Ureter (tissue), 1 donor: Measurements from ENCODE around the gene DOK3. TPM values are rescaled to one million over a fixed set of nuclear protein-coding genes. Genes with fewer than 3 reads are reported as not detected.

ENCODE experiments used
- DNase-seq: peaks from one replicate; pipeline ENCODE4 v3.0.0-alpha.2; 2020; ENCODE audit warnings: low spot score
- total RNA-seq: library from RNA; stranded (reverse); gene quantifications from one replicate; pipeline ENCODE4 v1.2.4, GENCODE V29; 2023
- donor health status: DM: yes; HTN: yes; CAD: no.

DOK3 gene
- 7.9 TPM for total RNA-seq

GRCh38 chr5:177509381-177509951, at the start of gene DOK3:
DOK3 (minus strand) TSS chr5:177509826; CDS start chr5:177509540, 286 bp downstream.
- no peak for DNase-seq

GRCh38 chr5:177557796-177558195, 48.2 kb upstream of the DOK3 start:
- no peak for DNase-seq

GRCh38 chr5:177557041-177557647, 47.5 kb upstream of the DOK3 start:
- no peak for DNase-seq

- DNase-seq = no peak
These were observed 46.0 kb upstream of the DOK3 start for GRCh38 chr5:177555665-177556064.

GRCh38 chr5:177555228-177555627, 45.6 kb upstream of the DOK3 start:
- DNase-seq = no peak

GRCh38 chr5:177554474-177555111, 45.0 kb upstream of the DOK3 start, which contains the start of gene FAM193B:
FAM193B (minus strand) TSS chr5:177554563; CDS start chr5:177554458, 105 bp downstream.
- peak; percentile 96 for DNase-seq

- peak; percentile 61 for DNase-seq
These were observed 44.2 kb upstream of the DOK3 start for GRCh38 chr5:177553671-177554429.

- no peak for DNase-seq
These were observed 43.3 kb upstream of the DOK3 start for GRCh38 chr5:177552839-177553455.

- no peak for DNase-seq
These were observed 40.5 kb upstream of the DOK3 start for GRCh38 chr5:177550122-177550521.

GRCh38 chr5:177548495-177548894, 38.9 kb upstream of the DOK3 start:
- DNase-seq = no peak

- DNase-seq = no peak
These were observed 38.1 kb upstream of the DOK3 start for GRCh38 chr5:177547736-177548135.

- peak; percentile 50 for DNase-seq
These were observed 36.7 kb upstream of the DOK3 start for GRCh38 chr5:177546258-177546741.

GRCh38 chr5:177545487-177546257, 36.0 kb upstream of the DOK3 start:
- DNase-seq = peak; percentile 56

- no peak for DNase-seq
These were observed 33.3 kb upstream of the DOK3 start for GRCh38 chr5:177542816-177543465.

GRCh38 chr5:177540438-177540837, 30.8 kb upstream of the DOK3 start:
- no peak for DNase-seq

- no peak for DNase-seq
These were observed 29.8 kb upstream of the DOK3 start for GRCh38 chr5:177539411-177539810.

GRCh38 chr5:177538876-177539275, 29.2 kb upstream of the DOK3 start:
- no peak for DNase-seq

GRCh38 chr5:177537389-177538361, 28.0 kb upstream of the DOK3 start:
- DNase-seq = peak; percentile 71

- DNase-seq = no peak
These were observed 26.8 kb upstream of the DOK3 start for GRCh38 chr5:177536386-177536785.
